IMR-90 (cell line): ENCODE data around the gene TICAM1. TPM values are rescaled to one million over a fixed set of nuclear protein-coding genes. Genes with fewer than 3 reads are reported as not detected.

ENCODE experiments used
- ATAC-seq: fragments of 200-7000 bp; cut with Tn5 transposase; 2 replicates; pipeline ENCODE4 v1.9.1; 2020; ENCODE audit warnings: low read depth, mild to moderate bottlenecking, moderate library complexity
- BruUV-seq: library from RNA; stranded (reverse); fragments of 400-500 nt; replicated peaks from 2 replicates; lab custom pipeline; 2021; lab: Mats Ljungman, UMichigan
- CTCF ChIA-PET: fragments of 300-600 bp; formaldehyde crosslinking; extraction: SDS; loops from one replicate; lab custom pipeline; 2021; ENCODE audit warnings: antibody characterized with exemption; lab: Yijun Ruan, JAX
- POLR2A ChIA-PET: fragments of 300-600 bp; sonication (Branson Sonifier 250); formaldehyde crosslinking; loops from one replicate; lab custom pipeline; 2022; ENCODE audit warnings: antibody characterized with exemption; ENCODE audit not compliant: unreplicated experiment; lab: Charles Lee
- DNase-seq: peaks from one replicate; pipeline ENCODE4 v3.0.0; 2013
- H2AFZ ChIP-seq: replicated peaks from 2 replicates; pipeline ENCODE3; 2013; ENCODE audit warnings: low read length, mild to moderate bottlenecking; ENCODE audit not compliant: poor library complexity
- H2AK5ac ChIP-seq: 2 replicates; pipeline ENCODE4 v1.6.1; 2013; ENCODE audit warnings: low read depth, low read length, inconsistent platforms
- H2AK9ac ChIP-seq: replicated peaks from 2 replicates; pipeline ENCODE3; 2013; ENCODE audit warnings: mild to moderate bottlenecking, low read depth, low read length, moderate library complexity; ENCODE audit not compliant: poor library complexity
- H2BK120ac ChIP-seq: 2 replicates; pipeline ENCODE4 v1.6.1; 2013; ENCODE audit warnings: low read depth, low read length, inconsistent platforms
- H2BK15ac ChIP-seq: 3 replicates; pipeline ENCODE4 v1.6.1; 2013; ENCODE audit warnings: low read depth, low read length, inconsistent platforms
- H2BK20ac ChIP-seq: 2 replicates; pipeline ENCODE4 v1.6.1; 2013; ENCODE audit warnings: low read depth, mild to moderate bottlenecking, inconsistent platforms, low read length, moderate library complexity
- H2BK5ac ChIP-seq: 2 replicates; pipeline ENCODE4 v1.6.1; 2013; ENCODE audit warnings: mild to moderate bottlenecking, low read depth, low read length, inconsistent platforms; ENCODE audit not compliant: poor library complexity, severe bottlenecking
- H3K14ac ChIP-seq: replicated peaks from 2 replicates; pipeline ENCODE4 v1.6.1; 2013; ENCODE audit warnings: low read depth, low read length, inconsistent platforms
- H3K18ac ChIP-seq: 2 replicates; pipeline ENCODE4 v1.6.1; 2013; ENCODE audit warnings: low read depth, low read length, control low read depth
- H3K23ac ChIP-seq: 2 replicates; pipeline ENCODE4 v1.6.1; 2013; ENCODE audit warnings: low read depth, low read length, inconsistent platforms
- H3K27ac ChIP-seq: 2 replicates; pipeline ENCODE4 v1.5.1; 2013; ENCODE audit warnings: mild to moderate bottlenecking, control low read depth, low read length; ENCODE audit not compliant: insufficient read depth
- H3K27me3 ChIP-seq: 2 replicates; pipeline ENCODE4 v1.6.1; 2013; ENCODE audit warnings: low read length; ENCODE audit not compliant: control insufficient read depth, insufficient read depth
- H3K36me3 ChIP-seq: 2 replicates; pipeline ENCODE4 v1.6.1; 2013; ENCODE audit warnings: low read length, mixed read lengths; ENCODE audit not compliant: control insufficient read depth, insufficient read depth
- H3K4ac ChIP-seq: 2 replicates; pipeline ENCODE4 v1.6.1; 2013; ENCODE audit warnings: low read depth, low read length, inconsistent platforms
- H3K4me1 ChIP-seq: 2 replicates; pipeline ENCODE4 v1.6.1; 2013; ENCODE audit warnings: low read length, mixed read lengths; ENCODE audit not compliant: control insufficient read depth, insufficient read depth
- H3K4me2 ChIP-seq: 2 replicates; pipeline ENCODE4 v1.6.1; 2013; ENCODE audit warnings: low read depth, mild to moderate bottlenecking, control low read depth, low read length, moderate library complexity
- H3K4me3 ChIP-seq: 2 replicates; pipeline ENCODE4 v1.5.1; 2013; ENCODE audit warnings: low read depth, mild to moderate bottlenecking, control low read depth, low read length, moderate library complexity; ENCODE audit not compliant: insufficient read depth
- H3K56ac ChIP-seq: 2 replicates; pipeline ENCODE4 v1.6.1; 2013; ENCODE audit warnings: low read length, inconsistent platforms; ENCODE audit not compliant: insufficient read depth; ENCODE audit errors: extremely low read depth
- H3K79me1 ChIP-seq, 2 experiments: 2 replicates each; pipeline ENCODE4 v1.6.1; 2013; ENCODE audit warnings: low read length in 2 of 2, inconsistent platforms in 1 of 2, low read depth in 1 of 2
- H3K9ac ChIP-seq: 2 replicates; pipeline ENCODE4 v1.6.1; 2013; ENCODE audit warnings: low read depth, low read length, control low read depth
- H3K9me1 ChIP-seq: 2 replicates; pipeline ENCODE4 v1.6.1; 2013; ENCODE audit warnings: low read length, inconsistent platforms; ENCODE audit not compliant: insufficient read depth
- H3K9me3 ChIP-seq: 2 replicates; pipeline ENCODE4 v1.6.1; 2013; ENCODE audit warnings: low read length; ENCODE audit not compliant: control insufficient read depth, insufficient read depth
- H4K20me1 ChIP-seq: 2 replicates; pipeline ENCODE4 v1.6.1; 2013; ENCODE audit warnings: low read length, inconsistent platforms; ENCODE audit not compliant: insufficient read depth
- H4K5ac ChIP-seq: 2 replicates; pipeline ENCODE4 v1.6.1; 2013; ENCODE audit warnings: mild to moderate bottlenecking, low read depth, low read length, control low read depth
- H4K8ac ChIP-seq, 2 experiments: 2 replicates each; pipeline ENCODE4 v1.6.1; 2013; ENCODE audit warnings: low read depth in 2 of 2, low read length in 2 of 2, control low read depth in 1 of 2, inconsistent platforms in 1 of 2
- H4K91ac ChIP-seq: 2 replicates; pipeline ENCODE4 v1.6.1; 2013; ENCODE audit warnings: low read depth, low read length, inconsistent platforms; ENCODE audit not compliant: insufficient read depth
- CHD1 ChIP-seq: IDR thresholded peaks from 2 replicates; pipeline ENCODE4 v1.6.1; 2012; ENCODE audit warnings: low read depth, low read length, improper control_type of control experiment
- CTCF ChIP-seq: conservative IDR thresholded peaks from 2 replicates; pipeline ENCODE4 v1.5.1; 2012; ENCODE audit warnings: mild to moderate bottlenecking, low read depth, low read length, improper control_type of control experiment
- ELK1 ChIP-seq: fragments of 150-350 bp; IDR thresholded peaks from 2 replicates; pipeline ENCODE4 v1.6.1; 2016; ENCODE audit warnings: low read depth, mild to moderate bottlenecking, low read length, moderate library complexity, borderline replicate concordance
- MAFK ChIP-seq: IDR thresholded peaks from 2 replicates; pipeline ENCODE4 v1.6.1; 2012; ENCODE audit warnings: low read depth, low read length, improper control_type of control experiment
- MAZ ChIP-seq: IDR thresholded peaks from 2 replicates; pipeline ENCODE4 v1.6.1; 2012; ENCODE audit warnings: low read depth, mild to moderate bottlenecking, low read length, improper control_type of control experiment, moderate library complexity, borderline replicate concordance
- RCOR1 ChIP-seq: IDR thresholded peaks from 2 replicates; pipeline ENCODE4 v1.6.1; 2012; ENCODE audit warnings: mild to moderate bottlenecking, low read length, improper control_type of control experiment; ENCODE audit not compliant: insufficient replicate concordance
- SMC3 ChIP-seq: fragments of 150-350 bp; IDR thresholded peaks from 2 replicates; pipeline ENCODE4 v1.6.1; 2016; ENCODE audit warnings: low read depth, mild to moderate bottlenecking, antibody characterized with exemption, low read length, moderate library complexity
- USF2 ChIP-seq: fragments of 150-350 bp; IDR thresholded peaks from 2 replicates; pipeline ENCODE4 v1.6.1; 2017; ENCODE audit warnings: mild to moderate bottlenecking, antibody characterized with exemption, low read length, low read depth
- WGBS, 2 experiments: methylation state at CpG; one replicate each; pipeline versions ENCODE4 v1.1.5 to v1.1.7; 2013; ENCODE audit warnings: missing lambda C conversion rate in 2 of 2; ENCODE audit not compliant: insufficient read length in 1 of 2; ENCODE audit errors: extremely low coverage in 2 of 2; 5-methylcytosine and 5-hydroxymethylcytosine counted together
- dilution Hi-C: fragments of 300-500 bp; cut with HindIII; formaldehyde crosslinking; loops from one replicate; pipeline ENCODE4 v1.14.3; 2018; ENCODE audit warnings: low sequenced_read_pairs; ENCODE audit not compliant: unreplicated experiment
- in situ Hi-C: fragments of 300-500 bp; cut with MboI; formaldehyde crosslinking; loops from 3 replicates; pipeline ENCODE4 v1.14.3; 2019; ENCODE audit warnings: low sequenced_read_pairs, inconsistent platforms, mixed read lengths
- intact Hi-C: fragments of 100-400 bp; cut with micrococcal nuclease; formaldehyde crosslinking; loops from 2 replicates; pipeline ENCODE4 v1.10.0; 2022
- polyA plus RNA-seq, 3 experiments: library from polyadenylated mRNA; depleted of rRNA; stranded (reverse); fragments of >200 nt; gene quantifications; 2 replicates each; pipeline ENCODE4 v1.2.3, GENCODE V29; 2012; ENCODE audit warnings: low replicate concordance in 1 of 3
- total RNA-seq: library from RNA; depleted of rRNA; stranded (reverse); fragments of >200 nt; gene quantifications from 2 replicates; pipeline ENCODE4 v1.2.3, GENCODE V29; 2012

TICAM1 gene
- total and polyA plus RNA-seq, 2 of the 4 experiments (the other 2 are of a cell fraction): 0.90 to 9.2 TPM

GRCh38 chr19:4829001-4829712 is 2.4 kb downstream of the TICAM1 start (continued):
- no peak for TF ChIP-seq CTCF

- no peak for ATAC-seq
- Histone ChIP-seq H3K36me3 (peaks cover 9% of the 10 kb centered on the region), H4K91ac (no peak overlapping the region), H3K56ac (no peak overlapping the region), H4K8ac (no peak overlapping the region), H2AK9ac (no peak overlapping the region), H3K79me1 (peaks cover 15 to 54% of the 10 kb centered on the region in 2 experiments), H3K18ac (no peak overlapping the region), H3K27ac (no peak overlapping the region), H3K4ac (no peak overlapping the region), H3K27me3 (no peaks in the 10 kb centered on the region), H2BK120ac (no peak overlapping the region), H2BK15ac (no peak overlapping the region), H3K23ac (no peak overlapping the region), H3K4me1 (no peaks in the 10 kb centered on the region), H2AFZ (no peak overlapping the region), H3K4me2 (no peak overlapping the region), H3K9ac (no peak overlapping the region), H4K20me1 (peaks cover 20% of the 10 kb centered on the region), H2AK5ac (no peak overlapping the region), H3K14ac (no peak overlapping the region), H3K9me1 (no peaks in the 10 kb centered on the region), H3K4me3 (no peak overlapping the region), H4K5ac (no peak overlapping the region), H2BK5ac (no peak overlapping the region), H2BK20ac (no peak overlapping the region), H3K9me3 (no peaks in the 10 kb centered on the region)
- no CpG with 5 or more reads among the region's 6 CpGs for WGBS, 2 experiments
- dilution Hi-C loops: no loop called here
- ChIA-PET CTCF (interaction anchor here (0.7 kb wide), 1 partner anchor 88 kb away, joined by 3 read pairs; no protein-coding TSS in a partner anchor), POLR2A (no interaction called here)
- intact Hi-C loops: no loop called here
- no peak for DNase-seq
- in situ Hi-C loops: no loop called here
- BruUV-seq: no TSS peak
- TF ChIP-seq MAZ: no peak
- TF ChIP-seq RCOR1: no peak
- no peak for TF ChIP-seq MAFK
- TF ChIP-seq ELK1: no peak
- TF ChIP-seq CTCF: no peak
- TF ChIP-seq SMC3: no peak
- no peak for TF ChIP-seq CHD1
- no peak for TF ChIP-seq USF2
Measured at GRCh38 chr19:4823577-4823976, 7.9 kb downstream of the TICAM1 start.
